Measurements from ENCODE around the gene HMGN4. TPM values are rescaled to one million over a fixed set of nuclear protein-coding genes. Genes with fewer than 3 reads are reported as not detected.

The HMGN4 gene
- total RNA-seq, 1 donor from 2014 or later = 59.5 TPM

- peaks cover 5% of the 10 kb centered on the region for H3K36me3 ChIP-seq (ENCODE audit: control insufficient read depth, insufficient read depth, low read length)
- H3K4me3 ChIP-seq (ENCODE audit: low read depth, low read length) = no peak overlapping the region
- DNase-seq (ENCODE audit: low read depth) = peak; percentile 73
- H3K27me3 ChIP-seq (ENCODE audit: control insufficient read depth, insufficient read depth, low read length) = no peaks in the 10 kb centered on the region
- TF ChIP-seq CTCF (IDR thresholded peaks at IDR 0.05; ENCODE audit: insufficient read depth, low read length, severe bottlenecking) = no peak
- FAIRE-seq = no peak
Measured at GRCh38 chr6:26594730-26595632, 56.8 kb downstream of the HMGN4 start.

- H3K4me3 ChIP-seq (ENCODE audit: low read depth, low read length) = peak overlapping the region; percentile 98
- no peak for FAIRE-seq
- no peaks in the 10 kb centered on the region for H3K27me3 ChIP-seq (ENCODE audit: control insufficient read depth, insufficient read depth, low read length)
- H3K36me3 ChIP-seq (ENCODE audit: control insufficient read depth, insufficient read depth, low read length) = peaks cover 5% of the 10 kb centered on the region
- peak; percentile 95 for TF ChIP-seq CTCF (IDR thresholded peaks at IDR 0.05; ENCODE audit: insufficient read depth, low read length, severe bottlenecking)
- peak; percentile 64 for DNase-seq (ENCODE audit: low read depth)
Measured at GRCh38 chr6:26595669-26596269, 57.6 kb downstream of the HMGN4 start.

Other genes starting within 250 kb of the HMGN4 start
- 0.51 and 1.3 TPM in 2 replicates for gene BTN3A2, start 173.2 kb upstream of the HMGN4 start, total RNA-seq
- 3.2 and 4.7 TPM in 2 replicates for gene BTN2A2, start 155.3 kb upstream of the HMGN4 start, total RNA-seq
- 2.0 and 3.9 TPM in 2 replicates for gene BTN3A1, start 136.1 kb upstream of the HMGN4 start, total RNA-seq
- gene BTN3A3, start 97.9 kb upstream of the HMGN4 start, total RNA-seq = 1.2 and 1.6 TPM in 2 replicates
- gene BTN2A1, start 80.4 kb upstream of the HMGN4 start, total RNA-seq = 4.7 and 5.3 TPM in 2 replicates
- gene BTN1A1, start 38.1 kb upstream of the HMGN4 start, total RNA-seq = not detected in 2 replicates
- gene ABT1, start 58.6 kb downstream of the HMGN4 start, total RNA-seq = 16.1 and 16.8 TPM in 2 replicates
- 13.7 and 16.8 TPM in 2 replicates for gene ZNF322, start 121.4 kb downstream of the HMGN4 start, total RNA-seq